HEK293 (cell line): Measurements from ENCODE around the gene RNU7-1.
A peak's percentile ranks its signal among the peaks of the same experiment; 100 is the strongest.

Experiments used
- GFI1B ChIP-seq: fragments of 450-650 bp; formaldehyde crosslinking; IDR thresholded peaks from 2 replicates; pipeline ENCODE4 v1.5.1; 2016; ENCODE audit warnings: missing biosample characterization, missing genetic modification characterization
- INSM2 ChIP-seq: fragments of 450-650 bp; formaldehyde crosslinking; IDR thresholded peaks from 2 replicates; pipeline ENCODE4 v1.5.1; 2016; ENCODE audit warnings: missing biosample characterization, missing genetic modification characterization
- KLF1 ChIP-seq: fragments of 450-650 bp; formaldehyde crosslinking; IDR thresholded peaks from 2 replicates; pipeline ENCODE4 v1.5.1; 2016; ENCODE audit warnings: missing biosample characterization, missing genetic modification characterization
- KLF8 ChIP-seq: fragments of 450-650 bp; formaldehyde crosslinking; IDR thresholded peaks from 2 replicates; pipeline ENCODE4 v1.5.1; 2016; ENCODE audit warnings: missing biosample characterization, missing genetic modification characterization
- MEIS1 ChIP-seq: sonication (generic); formaldehyde crosslinking; IDR thresholded peaks from 2 replicates; pipeline ENCODE4 v1.8.1; 2022; ENCODE audit warnings: missing genetic modification reagents, mild to moderate bottlenecking, borderline replicate concordance
- OSR2 ChIP-seq: fragments of 450-650 bp; formaldehyde crosslinking; IDR thresholded peaks from 2 replicates; pipeline ENCODE4 v1.5.1; 2016; ENCODE audit warnings: missing biosample characterization, missing genetic modification characterization
- REPIN1 ChIP-seq: fragments of 450-650 bp; formaldehyde crosslinking; IDR thresholded peaks from 2 replicates; pipeline ENCODE4 v1.5.1; 2017; ENCODE audit warnings: missing biosample characterization, missing genetic modification characterization, low read depth
- WT1 ChIP-seq: fragments of 450-650 bp; formaldehyde crosslinking; IDR thresholded peaks from 2 replicates; pipeline ENCODE4 v1.5.1; 2016; ENCODE audit warnings: missing biosample characterization, missing genetic modification characterization
- ZBTB20 ChIP-seq: fragments of 450-650 bp; formaldehyde crosslinking; IDR thresholded peaks from 2 replicates; pipeline ENCODE4 v1.5.1; 2016; ENCODE audit warnings: missing biosample characterization, missing genetic modification characterization
- ZBTB49 ChIP-seq: fragments of 450-650 bp; formaldehyde crosslinking; IDR thresholded peaks from 2 replicates; pipeline ENCODE4 v1.5.1; 2016; ENCODE audit warnings: missing biosample characterization, missing genetic modification characterization, low read depth
- ZFP41 ChIP-seq: fragments of 450-650 bp; formaldehyde crosslinking; IDR thresholded peaks from 2 replicates; pipeline ENCODE4 v1.5.1; 2016; ENCODE audit warnings: missing biosample characterization, missing genetic modification characterization, borderline replicate concordance
- ZNF133 ChIP-seq: fragments of 450-650 bp; formaldehyde crosslinking; IDR thresholded peaks from 2 replicates; pipeline ENCODE4 v1.5.1; 2016; ENCODE audit warnings: missing biosample characterization, missing genetic modification characterization
- ZNF148 ChIP-seq: fragments of 450-650 bp; formaldehyde crosslinking; IDR thresholded peaks from 2 replicates; pipeline ENCODE4 v1.5.0; 2017; ENCODE audit warnings: missing biosample characterization, missing genetic modification characterization, borderline replicate concordance
- ZNF157 ChIP-seq: fragments of 450-650 bp; formaldehyde crosslinking; IDR thresholded peaks from 2 replicates; pipeline ENCODE4 v1.5.1; 2016; ENCODE audit warnings: missing biosample characterization, missing genetic modification characterization
- ZNF169 ChIP-seq: fragments of 450-650 bp; formaldehyde crosslinking; IDR thresholded peaks from 2 replicates; pipeline ENCODE4 v1.5.1; 2016; ENCODE audit warnings: missing biosample characterization, missing genetic modification characterization
- ZNF24 ChIP-seq: fragments of 450-650 bp; formaldehyde crosslinking; IDR thresholded peaks from 2 replicates; pipeline ENCODE4 v1.5.1; 2016; ENCODE audit warnings: missing biosample characterization, missing genetic modification characterization
- ZNF324 ChIP-seq: fragments of 450-650 bp; formaldehyde crosslinking; IDR thresholded peaks from 2 replicates; pipeline ENCODE4 v1.5.1; 2016; ENCODE audit warnings: missing biosample characterization, missing genetic modification characterization
- ZNF366 ChIP-seq: fragments of 450-650 bp; formaldehyde crosslinking; conservative IDR thresholded peaks from 2 replicates; pipeline ENCODE4 v1.5.1; 2016; ENCODE audit warnings: missing biosample characterization, missing genetic modification characterization
- ZNF48 ChIP-seq: fragments of 450-650 bp; formaldehyde crosslinking; IDR thresholded peaks from 2 replicates; pipeline ENCODE4 v1.5.1; 2016; ENCODE audit warnings: missing biosample characterization, missing genetic modification characterization
- ZNF501 ChIP-seq: fragments of 450-650 bp; formaldehyde crosslinking; IDR thresholded peaks from 2 replicates; pipeline ENCODE4 v1.5.1; 2016; ENCODE audit warnings: missing biosample characterization, missing genetic modification characterization
- ZNF571 ChIP-seq: fragments of 450-650 bp; formaldehyde crosslinking; IDR thresholded peaks from 2 replicates; pipeline ENCODE4 v1.5.0; 2017; ENCODE audit warnings: missing biosample characterization, missing genetic modification characterization
- ZNF621 ChIP-seq: fragments of 450-650 bp; formaldehyde crosslinking; IDR thresholded peaks from 2 replicates; pipeline ENCODE4 v1.5.1; 2017; ENCODE audit warnings: missing biosample characterization, missing genetic modification characterization
- ZNF629 ChIP-seq: fragments of 450-650 bp; formaldehyde crosslinking; IDR thresholded peaks from 2 replicates; pipeline ENCODE4 v1.5.1; 2017; ENCODE audit warnings: missing biosample characterization, missing genetic modification characterization
- ZNF654 ChIP-seq: fragments of 450-650 bp; formaldehyde crosslinking; IDR thresholded peaks from 2 replicates; pipeline ENCODE4 v1.5.1; 2016; ENCODE audit warnings: low read depth, missing biosample characterization, missing genetic modification characterization
- ZNF843 ChIP-seq: fragments of 450-650 bp; formaldehyde crosslinking; IDR thresholded peaks from 2 replicates; pipeline ENCODE4 v1.5.1; 2016; ENCODE audit warnings: missing biosample characterization, missing genetic modification characterization
- ZSCAN5A ChIP-seq: fragments of 450-650 bp; formaldehyde crosslinking; IDR thresholded peaks from 2 replicates; pipeline ENCODE4 v1.5.1; 2016; ENCODE audit warnings: missing biosample characterization, missing genetic modification characterization
- TF ChIP-seq, protein P1 (sequence below): fragments of 450-650 bp; formaldehyde crosslinking; IDR thresholded peaks from 2 replicates; pipeline ENCODE4 v1.5.1; 2016; ENCODE audit warnings: missing biosample characterization, missing genetic modification characterization, borderline replicate concordance
- TF ChIP-seq, protein P2 (sequence below): fragments of 450-650 bp; formaldehyde crosslinking; IDR thresholded peaks from 2 replicates; pipeline ENCODE4 v1.5.1; 2016; ENCODE audit warnings: missing biosample characterization, missing genetic modification characterization
- TF ChIP-seq, protein P3 (sequence below): fragments of 450-650 bp; formaldehyde crosslinking; IDR thresholded peaks from 2 replicates; pipeline ENCODE4 v1.5.1; 2016; ENCODE audit warnings: missing biosample characterization, missing genetic modification characterization

RNU7-1 gene

GRCh38 chr12:6965026-6965661, 21.5 kb downstream of the RNU7-1 start (continued):
- TF ChIP-seq ZNF501 (tag by site-specific recombination): 0 out of 2 replicates have a peak, but pooled peaks have one; percentile 72
- TF ChIP-seq REPIN1 (tag by site-specific recombination): no peak
- TF ChIP-seq ZNF654 (tag by site-specific recombination): peak; percentile 69
- no peak for TF ChIP-seq ZNF571 (tag by site-specific recombination)
- TF ChIP-seq ZNF621 (tag by site-specific recombination): no peak
- TF ChIP-seq, protein P1, sequence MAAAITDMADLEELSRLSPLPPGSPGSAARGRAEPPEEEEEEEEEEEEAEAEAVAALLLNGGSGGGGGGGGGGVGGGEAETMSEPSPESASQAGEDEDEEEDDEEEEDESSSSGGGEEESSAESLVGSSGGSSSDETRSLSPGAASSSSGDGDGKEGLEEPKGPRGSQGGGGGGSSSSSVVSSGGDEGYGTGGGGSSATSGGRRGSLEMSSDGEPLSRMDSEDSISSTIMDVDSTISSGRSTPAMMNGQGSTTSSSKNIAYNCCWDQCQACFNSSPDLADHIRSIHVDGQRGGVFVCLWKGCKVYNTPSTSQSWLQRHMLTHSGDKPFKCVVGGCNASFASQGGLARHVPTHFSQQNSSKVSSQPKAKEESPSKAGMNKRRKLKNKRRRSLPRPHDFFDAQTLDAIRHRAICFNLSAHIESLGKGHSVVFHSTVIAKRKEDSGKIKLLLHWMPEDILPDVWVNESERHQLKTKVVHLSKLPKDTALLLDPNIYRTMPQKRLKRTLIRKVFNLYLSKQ: no peak
- TF ChIP-seq ZNF843 (tag by site-specific recombination): no peak; the same call in 1 of the 2 replicates
- peak; percentile 58; the same call in 1 of the 2 replicates for TF ChIP-seq KLF8 (tag by site-specific recombination)
- TF ChIP-seq ZBTB20 (tag by site-specific recombination): peak; percentile 77
- no peak for TF ChIP-seq MEIS1 (CRISPR knock-in tag)
- no peak for TF ChIP-seq ZNF324 (tag by site-specific recombination)
- TF ChIP-seq ZBTB49 (tag by site-specific recombination): no peak
- TF ChIP-seq ZFP41 (tag by site-specific recombination): no peak
- peak; percentile 56; the same call in 1 of the 2 replicates for TF ChIP-seq ZNF629
- TF ChIP-seq ZNF157 (tag by site-specific recombination): no peak
- TF ChIP-seq ZNF133: no peak
- TF ChIP-seq ZNF169 (tag by site-specific recombination): no peak
- no peak for TF ChIP-seq ZNF48 (tag by site-specific recombination)
- no peak for TF ChIP-seq ZNF148 (tag by site-specific recombination)
- peak; percentile 81 for TF ChIP-seq WT1 (tag by site-specific recombination)
- no peak for TF ChIP-seq OSR2 (tag by site-specific recombination)
- TF ChIP-seq, protein P2, sequence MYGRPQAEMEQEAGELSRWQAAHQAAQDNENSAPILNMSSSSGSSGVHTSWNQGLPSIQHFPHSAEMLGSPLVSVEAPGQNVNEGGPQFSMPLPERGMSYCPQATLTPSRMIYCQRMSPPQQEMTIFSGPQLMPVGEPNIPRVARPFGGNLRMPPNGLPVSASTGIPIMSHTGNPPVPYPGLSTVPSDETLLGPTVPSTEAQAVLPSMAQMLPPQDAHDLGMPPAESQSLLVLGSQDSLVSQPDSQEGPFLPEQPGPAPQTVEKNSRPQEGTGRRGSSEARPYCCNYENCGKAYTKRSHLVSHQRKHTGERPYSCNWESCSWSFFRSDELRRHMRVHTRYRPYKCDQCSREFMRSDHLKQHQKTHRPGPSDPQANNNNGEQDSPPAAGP (tag by site-specific recombination): peak; percentile 54; the same call in 1 of the 2 replicates
- no peak for TF ChIP-seq INSM2 (tag by site-specific recombination)
- TF ChIP-seq GFI1B (tag by site-specific recombination): peak; percentile 50; the same call in 1 of the 2 replicates
- no peak for TF ChIP-seq ZSCAN5A
- TF ChIP-seq ZNF24 (tag by site-specific recombination): peak; percentile 66; the same call in 1 of the 2 replicates
- TF ChIP-seq, protein P3, sequence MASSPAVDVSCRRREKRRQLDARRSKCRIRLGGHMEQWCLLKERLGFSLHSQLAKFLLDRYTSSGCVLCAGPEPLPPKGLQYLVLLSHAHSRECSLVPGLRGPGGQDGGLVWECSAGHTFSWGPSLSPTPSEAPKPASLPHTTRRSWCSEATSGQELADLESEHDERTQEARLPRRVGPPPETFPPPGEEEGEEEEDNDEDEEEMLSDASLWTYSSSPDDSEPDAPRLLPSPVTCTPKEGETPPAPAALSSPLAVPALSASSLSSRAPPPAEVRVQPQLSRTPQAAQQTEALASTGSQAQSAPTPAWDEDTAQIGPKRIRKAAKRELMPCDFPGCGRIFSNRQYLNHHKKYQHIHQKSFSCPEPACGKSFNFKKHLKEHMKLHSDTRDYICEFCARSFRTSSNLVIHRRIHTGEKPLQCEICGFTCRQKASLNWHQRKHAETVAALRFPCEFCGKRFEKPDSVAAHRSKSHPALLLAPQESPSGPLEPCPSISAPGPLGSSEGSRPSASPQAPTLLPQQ: peak; percentile 60; the same call in 1 of the 2 replicates
- no peak; the same call in 1 of the 2 replicates for TF ChIP-seq ZNF366
- peak; percentile 9; the same call in 1 of the 2 replicates for TF ChIP-seq KLF1 (tag by site-specific recombination)
